ENCODE data around the gene DCLRE1B. TPM values are rescaled to one million over a fixed set of nuclear protein-coding genes. Genes with fewer than 3 reads are reported as not detected.

The DCLRE1B gene
- total RNA-seq, 1 experiment from 2014 or later, result 11.2 TPM

DNA sequence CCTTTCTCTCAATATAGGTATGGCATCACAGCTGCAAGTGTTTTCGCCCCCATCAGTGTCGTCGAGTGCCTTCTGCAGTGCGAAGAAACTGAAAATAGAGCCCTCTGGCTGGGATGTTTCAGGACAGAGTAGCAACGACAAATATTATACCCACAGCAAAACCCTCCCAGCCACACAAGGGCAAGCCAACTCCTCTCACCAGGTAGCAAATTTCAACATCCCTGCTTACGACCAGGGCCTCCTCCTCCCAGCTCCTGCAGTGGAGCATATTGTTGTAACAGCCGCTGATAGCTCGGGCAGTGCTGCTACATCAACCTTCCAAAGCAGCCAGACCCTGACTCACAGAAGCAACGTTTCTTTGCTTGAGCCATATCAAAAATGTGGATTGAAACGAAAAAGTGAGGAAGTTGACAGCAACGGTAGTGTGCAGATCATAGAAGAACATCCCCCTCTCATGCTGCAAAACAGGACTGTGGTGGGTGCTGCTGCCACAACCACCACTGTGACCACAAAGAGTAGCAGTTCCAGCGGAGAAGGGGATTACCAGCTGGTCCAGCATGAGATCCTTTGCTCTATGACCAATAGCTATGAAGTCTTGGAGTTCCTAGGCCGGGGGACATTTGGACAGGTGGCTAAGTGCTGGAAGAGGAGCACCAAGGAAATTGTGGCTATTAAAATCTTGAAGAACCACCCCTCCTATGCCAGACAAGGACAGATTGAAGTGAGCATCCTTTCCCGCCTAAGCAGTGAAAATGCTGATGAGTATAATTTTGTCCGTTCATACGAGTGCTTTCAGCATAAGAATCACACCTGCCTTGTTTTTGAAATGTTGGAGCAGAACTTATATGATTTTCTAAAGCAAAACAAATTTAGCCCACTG is 35.5 kb downstream of the DCLRE1B start:
- Histone ChIP-seq H3F3A (ENCODE audit: insufficient read depth, low read depth) (no peaks in the 10 kb centered on the region; the same call in 1 of the 2 replicates), H3K79me2 (ENCODE audit: low read depth) (peaks cover 64% of the 10 kb centered on the region), H2AFZ (no peak overlapping the region), H3K4me2 (no peak overlapping the region), H3K36me3 (ENCODE audit: low read depth) (peaks cover 34% of the 10 kb centered on the region), H3K27me3 (ENCODE audit: insufficient read depth, low read depth) (no peaks in the 10 kb centered on the region), H3K9me3 (ENCODE audit: insufficient read depth, low read depth) (no peaks in the 10 kb centered on the region), H3K4me1 (replicated peaks; ENCODE audit: insufficient read depth) (0 out of 2 replicates have a peak, but pooled peaks cover 3% of the 10 kb centered on the region), H3K27ac (no peak overlapping the region), H4K20me1 (ENCODE audit: insufficient read depth) (peaks cover 16% of the 10 kb centered on the region; the same call in 1 of the 2 replicates), H3K9me2 (ENCODE audit: insufficient read depth) (no peaks in the 10 kb centered on the region), H3K4me3 (no peak overlapping the region)
- TF ChIP-seq, protein P1, sequence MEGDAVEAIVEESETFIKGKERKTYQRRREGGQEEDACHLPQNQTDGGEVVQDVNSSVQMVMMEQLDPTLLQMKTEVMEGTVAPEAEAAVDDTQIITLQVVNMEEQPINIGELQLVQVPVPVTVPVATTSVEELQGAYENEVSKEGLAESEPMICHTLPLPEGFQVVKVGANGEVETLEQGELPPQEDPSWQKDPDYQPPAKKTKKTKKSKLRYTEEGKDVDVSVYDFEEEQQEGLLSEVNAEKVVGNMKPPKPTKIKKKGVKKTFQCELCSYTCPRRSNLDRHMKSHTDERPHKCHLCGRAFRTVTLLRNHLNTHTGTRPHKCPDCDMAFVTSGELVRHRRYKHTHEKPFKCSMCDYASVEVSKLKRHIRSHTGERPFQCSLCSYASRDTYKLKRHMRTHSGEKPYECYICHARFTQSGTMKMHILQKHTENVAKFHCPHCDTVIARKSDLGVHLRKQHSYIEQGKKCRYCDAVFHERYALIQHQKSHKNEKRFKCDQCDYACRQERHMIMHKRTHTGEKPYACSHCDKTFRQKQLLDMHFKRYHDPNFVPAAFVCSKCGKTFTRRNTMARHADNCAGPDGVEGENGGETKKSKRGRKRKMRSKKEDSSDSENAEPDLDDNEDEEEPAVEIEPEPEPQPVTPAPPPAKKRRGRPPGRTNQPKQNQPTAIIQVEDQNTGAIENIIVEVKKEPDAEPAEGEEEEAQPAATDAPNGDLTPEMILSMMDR (conservative IDR thresholded peaks at IDR 0.05), result no peak
- TF ChIP-seq EZH2 (IDR thresholded peaks at IDR 0.05; ENCODE audit: low read depth), result no peak
- intact Hi-C loops (cut with micrococcal nuclease; ENCODE audit: unreplicated experiment), result loop anchor here (5.0 kb wide), 1 partner anchor 178 kb away; no protein-coding TSS in a partner anchor
- DNase-seq, result no peak
- BruUV-seq (replicated peaks), result no TSS peak
- POLR2A ChIA-PET (ENCODE audit: unreplicated experiment), result no interaction called here
- CTCF ChIA-PET, result no interaction called here

DNA sequence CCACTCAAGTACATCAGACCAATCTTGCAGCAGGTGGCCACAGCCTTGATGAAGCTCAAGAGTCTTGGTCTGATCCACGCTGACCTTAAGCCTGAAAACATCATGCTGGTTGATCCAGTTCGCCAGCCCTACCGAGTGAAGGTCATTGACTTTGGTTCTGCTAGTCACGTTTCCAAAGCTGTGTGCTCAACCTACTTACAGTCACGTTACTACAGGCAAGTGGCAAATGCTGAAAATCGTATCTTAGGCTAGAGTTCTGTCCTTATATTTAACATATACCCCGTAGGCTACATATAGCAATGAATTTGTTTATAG is 36.1 kb downstream of the DCLRE1B start:
- peaks cover 34% of the 10 kb centered on the region for H3K36me3 ChIP-seq (ENCODE audit: low read depth)
- TF ChIP-seq EZH2 (IDR thresholded peaks at IDR 0.05; ENCODE audit: low read depth), result no peak
- TF ChIP-seq, protein P1 (conservative IDR thresholded peaks at IDR 0.05), result no peak
- H3K4me1 ChIP-seq (replicated peaks; ENCODE audit: insufficient read depth), result 0 out of 2 replicates have a peak, but pooled peaks cover 3% of the 10 kb centered on the region
- DNase-seq, result no peak
- BruUV-seq (replicated peaks), result no TSS peak
- no peak overlapping the region for H3K27ac ChIP-seq
- no peaks in the 10 kb centered on the region for H3K27me3 ChIP-seq (ENCODE audit: insufficient read depth, low read depth)
- no peak overlapping the region for H3K4me2 ChIP-seq
- no peak overlapping the region for H3K4me3 ChIP-seq
- H3F3A ChIP-seq (ENCODE audit: insufficient read depth, low read depth), result no peaks in the 10 kb centered on the region; the same call in 1 of the 2 replicates
- no peaks in the 10 kb centered on the region for H3K9me3 ChIP-seq (ENCODE audit: insufficient read depth, low read depth)
- H3K9me2 ChIP-seq (ENCODE audit: insufficient read depth), result no peaks in the 10 kb centered on the region
- ChIA-PET CTCF (no interaction called here), POLR2A (ENCODE audit: unreplicated experiment) (no interaction called here)
- H4K20me1 ChIP-seq (ENCODE audit: insufficient read depth), result peaks cover 12% of the 10 kb centered on the region; the same call in 1 of the 2 replicates
- intact Hi-C loops (cut with micrococcal nuclease; ENCODE audit: unreplicated experiment), result loop anchor here (5.0 kb wide), 1 partner anchor 179 kb away; no protein-coding TSS in a partner anchor
- no peak overlapping the region for H2AFZ ChIP-seq
- H3K79me2 ChIP-seq (ENCODE audit: low read depth), result peaks cover 63% of the 10 kb centered on the region

DNA sequence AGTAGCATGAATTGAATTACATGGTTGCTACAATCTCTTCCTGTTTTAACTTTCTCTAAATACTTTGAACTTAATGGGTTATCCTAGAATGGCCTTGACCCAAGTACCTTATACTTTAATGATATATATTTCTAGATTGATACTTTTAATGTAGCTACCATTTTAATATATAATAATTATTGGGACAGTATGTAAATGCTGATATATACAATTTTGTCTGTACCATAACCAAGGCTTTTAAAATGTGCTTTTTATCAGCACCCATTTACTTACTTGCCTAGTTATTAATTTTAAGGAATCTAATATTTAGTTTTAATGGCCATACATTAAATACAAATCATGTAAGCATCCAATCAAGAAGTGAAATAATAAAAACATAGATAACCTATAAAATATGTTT is 37.4 kb downstream of the DCLRE1B start:
- H3K4me1 ChIP-seq (replicated peaks; ENCODE audit: insufficient read depth), result 0 out of 2 replicates have a peak, but pooled peaks cover 3% of the 10 kb centered on the region
- ChIA-PET CTCF (interaction anchor here (0.6 kb wide), 1 partner anchor 621 kb away, joined by 3 read pairs; no protein-coding TSS in a partner anchor), POLR2A (ENCODE audit: unreplicated experiment) (no interaction called here)
- peaks cover 52% of the 10 kb centered on the region for H3K79me2 ChIP-seq (ENCODE audit: low read depth)
- peaks cover 28% of the 10 kb centered on the region for H3K36me3 ChIP-seq (ENCODE audit: low read depth)
- intact Hi-C loops (cut with micrococcal nuclease; ENCODE audit: unreplicated experiment), result loop anchor here (5.0 kb wide), 1 partner anchor 180 kb away; no protein-coding TSS in a partner anchor
- BruUV-seq (replicated peaks), result no TSS peak
- no peaks in the 10 kb centered on the region for H3K27me3 ChIP-seq (ENCODE audit: insufficient read depth, low read depth)
- no peak for DNase-seq
- no peaks in the 10 kb centered on the region for H3K9me3 ChIP-seq (ENCODE audit: insufficient read depth, low read depth)
- no peaks in the 10 kb centered on the region; the same call in 1 of the 2 replicates for H3F3A ChIP-seq (ENCODE audit: insufficient read depth, low read depth)
- no peak overlapping the region for H3K27ac ChIP-seq
- H4K20me1 ChIP-seq (ENCODE audit: insufficient read depth), result peaks cover 15% of the 10 kb centered on the region; the same call in 1 of the 2 replicates
- TF ChIP-seq, protein P1 (conservative IDR thresholded peaks at IDR 0.05), result no peak
- TF ChIP-seq EZH2 (IDR thresholded peaks at IDR 0.05; ENCODE audit: low read depth), result no peak
- no peaks in the 10 kb centered on the region for H3K9me2 ChIP-seq (ENCODE audit: insufficient read depth)
- H3K4me3 ChIP-seq, result no peak overlapping the region
- no peak overlapping the region for H3K4me2 ChIP-seq
- no peak overlapping the region for H2AFZ ChIP-seq
